ENCODE measurements around the gene PPP4R3B.

- TF ChIP-seq POLR2AphosphoS5 (IDR thresholded peaks at IDR 0.05) (no peak), CTCF (IDR thresholded peaks at IDR 0.05) (no peak), POLR2A (IDR thresholded peaks at IDR 0.05; ENCODE audit: low read depth) (no peak)
Measured at GRCh38 chr2:55601849-55602248, 15.6 kb downstream of the PPP4R3B start.
